Spleen (tissue), 11 donors: ENCODE data around the gene FGFR2. TPM values are rescaled to one million over a fixed set of nuclear protein-coding genes. Genes with fewer than 3 reads are reported as not detected.

Experiments used
- DNase-seq: peaks from one replicate; pipeline ENCODE4 v3.0.0-alpha.2; 2020
- H3K27ac ChIP-seq, 8 donors: fragments of 200-600 bp; sonication (generic) in 7 of 8; 1 replicate in 4 of 8; 2 replicates in 4 of 8; pipeline versions ENCODE4 v1.5.0 to v1.8.0; 2016 to 2021; ENCODE audit warnings: inconsistent platforms in 4 of 8, mild to moderate bottlenecking in 4 of 8, moderate library complexity in 1 of 8
- H3K27me3 ChIP-seq, 7 donors: fragments of 200-600 bp; sonication (generic) in 6 of 7; replicated peaks in 1 of 7; 1 replicate in 4 of 7; 2 replicates in 3 of 7; pipeline versions ENCODE4 v1.5.0 to v1.8.0; 2016 to 2021; ENCODE audit warnings: inconsistent platforms in 3 of 7, mild to moderate bottlenecking in 1 of 7
- H3K36me3 ChIP-seq, 6 donors: fragments of 200-600 bp; sonication (generic) in 5 of 6; 1 replicate in 4 of 6; 2 replicates in 2 of 6; pipeline versions ENCODE4 v1.5.0 to v1.8.0; 2016 to 2021; ENCODE audit warnings: inconsistent platforms in 2 of 6
- H3K4me1 ChIP-seq, 6 donors: fragments of 200-600 bp; sonication (generic) in 5 of 6; 1 replicate in 3 of 6; 2 replicates in 3 of 6; pipeline versions ENCODE4 v1.5.0 to v1.8.0; 2016 to 2021; ENCODE audit warnings: inconsistent platforms in 3 of 6
- H3K4me3 ChIP-seq, 8 donors: fragments of 200-600 bp; sonication (generic) in 7 of 8; 1 replicate in 4 of 8; 2 replicates in 4 of 8; pipeline versions ENCODE4 v1.5.0 to v1.8.0; 2016 to 2021; ENCODE audit warnings: inconsistent platforms in 4 of 8, mild to moderate bottlenecking in 4 of 8, moderate library complexity in 2 of 8
- H3K9me3 ChIP-seq, 8 donors: fragments of 200-600 bp; sonication (generic) in 7 of 8; 1 replicate in 4 of 8; 2 replicates in 4 of 8; pipeline versions ENCODE4 v1.5.0 to v1.8.0; 2016 to 2021; ENCODE audit warnings: inconsistent platforms in 4 of 8
- POLR2A ChIP-seq, 3 donors: fragments of 450-650 bp; IDR thresholded peaks; one replicate each; pipeline ENCODE4 v1.5.1; 2017; ENCODE audit warnings: antibody characterized with exemption in 3 of 3, mild to moderate bottlenecking in 1 of 3
- POLR2AphosphoS5 ChIP-seq, 3 donors: sonication (generic); formaldehyde crosslinking; IDR thresholded peaks; one replicate each; pipeline ENCODE4 v1.5.1; 2017; ENCODE audit warnings: antibody characterized with exemption in 3 of 3
- WGBS, 5 donors: extraction: QIAGEN DNeasy Blood & Tissue Kit in 3 of 5; methylation state at CpG; one replicate each; pipeline versions ENCODE4 v1.1.5 to v1.1.7; 2013 to 2018; 5-methylcytosine and 5-hydroxymethylcytosine counted together
- intact Hi-C: fragments of 100-400 bp; cut with DNase I; formaldehyde crosslinking; loops from one replicate; pipeline ENCODE4 v1.15.0; 2023; ENCODE audit warnings: low total_unique reads
- polyA plus RNA-seq, 3 donors: library from polyadenylated mRNA; stranded (reverse); fragments of 200-250 nt; gene quantifications; one replicate each; pipeline ENCODE4 v1.2.1, GENCODE V29; 2013
- total RNA-seq, 7 donors: library from RNA; depleted of rRNA in 3 of 7; stranded (reverse); fragments of >200 nt in 3 of 7; fragmentation: NEBNext Ultra II Directional in 4 of 7; extraction: Animal tissue kit (Norgen Biotek cat#: 25700) in 4 of 7; gene quantifications; one replicate each; pipeline versions ENCODE4 v1.1.0 to v1.2.1, GENCODE V29; 2016 to 2021
- TF ChIP-seq, protein P1 (sequence below), 11 experiments: fragments of 200-600 bp in 7 of 11; fragments of 450-650 bp in 4 of 11; sonication (generic) in 4 of 11; IDR thresholded peaks in 8 of 11; conservative IDR thresholded peaks in 3 of 11; 1 replicate in 7 of 11; 2 replicates in 4 of 11; pipeline versions ENCODE4 v1.4.0 to v1.8.0; 2016 to 2021; ENCODE audit warnings: antibody characterized with exemption in 11 of 11, inconsistent platforms in 4 of 11, mild to moderate bottlenecking in 1 of 11
- donor health status: healthy with polysubstance abuse.
- donor health status: DM: no; HTN: no; CAD: no; lungs with moderate emphysema.
- donor health status: DM: no; HTN: no; CAD: no.
- donor health status: Bipolar disorder and iron deficiency.
- donor health status: healthy.
- donor health status: DM: no; HTN: no; CAD: no.
- donor health status: DM: yes; HTN: yes; CAD: no.

FGFR2 gene
- total and polyA plus RNA-seq, 10 donors, result 0.24 to 1.8 (median 0.91) TPM

DNA sequence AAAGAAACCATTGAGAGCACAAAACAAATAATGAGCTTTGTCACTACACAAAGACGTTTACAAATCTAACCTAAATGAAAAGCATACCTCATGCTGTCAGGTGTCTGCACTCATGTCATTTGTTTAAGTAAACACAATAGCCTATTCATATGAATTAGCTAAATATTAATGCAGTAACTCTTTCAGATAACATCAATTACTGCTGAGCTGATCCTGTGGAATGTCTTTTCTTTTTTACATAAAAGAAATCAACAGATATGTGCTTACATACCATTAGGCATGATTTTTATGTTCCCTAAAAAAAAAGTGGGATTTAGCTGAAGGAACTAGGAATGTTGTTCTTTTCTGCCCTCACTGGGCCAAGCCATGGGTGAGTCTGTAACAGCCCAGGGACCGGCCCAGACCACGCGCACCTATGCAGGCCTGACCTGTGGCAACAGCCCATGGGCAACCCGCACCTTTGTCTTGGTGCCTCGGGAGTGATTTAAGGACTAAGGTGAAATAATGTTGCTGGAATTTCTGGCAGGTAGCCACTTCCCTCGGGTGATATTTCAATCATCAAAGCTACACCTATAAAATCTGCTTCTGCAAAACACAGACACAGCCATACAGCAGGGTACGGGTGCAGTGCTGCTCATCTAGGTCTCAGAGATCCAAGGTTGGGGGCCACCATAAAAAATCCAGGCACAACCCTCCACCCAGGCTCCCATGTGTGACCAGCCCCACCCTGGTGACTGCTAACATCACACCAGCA is 44.6 kb downstream of the FGFR2 start:
- 77 to 88% (median 85%) methylated on average over 8 of the region's 8 CpGs for WGBS, 5 donors
- TF ChIP-seq, protein P1, sequence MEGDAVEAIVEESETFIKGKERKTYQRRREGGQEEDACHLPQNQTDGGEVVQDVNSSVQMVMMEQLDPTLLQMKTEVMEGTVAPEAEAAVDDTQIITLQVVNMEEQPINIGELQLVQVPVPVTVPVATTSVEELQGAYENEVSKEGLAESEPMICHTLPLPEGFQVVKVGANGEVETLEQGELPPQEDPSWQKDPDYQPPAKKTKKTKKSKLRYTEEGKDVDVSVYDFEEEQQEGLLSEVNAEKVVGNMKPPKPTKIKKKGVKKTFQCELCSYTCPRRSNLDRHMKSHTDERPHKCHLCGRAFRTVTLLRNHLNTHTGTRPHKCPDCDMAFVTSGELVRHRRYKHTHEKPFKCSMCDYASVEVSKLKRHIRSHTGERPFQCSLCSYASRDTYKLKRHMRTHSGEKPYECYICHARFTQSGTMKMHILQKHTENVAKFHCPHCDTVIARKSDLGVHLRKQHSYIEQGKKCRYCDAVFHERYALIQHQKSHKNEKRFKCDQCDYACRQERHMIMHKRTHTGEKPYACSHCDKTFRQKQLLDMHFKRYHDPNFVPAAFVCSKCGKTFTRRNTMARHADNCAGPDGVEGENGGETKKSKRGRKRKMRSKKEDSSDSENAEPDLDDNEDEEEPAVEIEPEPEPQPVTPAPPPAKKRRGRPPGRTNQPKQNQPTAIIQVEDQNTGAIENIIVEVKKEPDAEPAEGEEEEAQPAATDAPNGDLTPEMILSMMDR (IDR thresholded peaks at IDR 0.05 in 8 of 11, conservative IDR thresholded peaks at IDR 0.05 in 3 of 11), result no peak
- no peak for TF ChIP-seq POLR2A (IDR thresholded peaks at IDR 0.05)
- no peak for TF ChIP-seq POLR2AphosphoS5 (IDR thresholded peaks at IDR 0.05)

GRCh38 chr10:121552746-121553145 is 45.5 kb downstream of the FGFR2 start:
- DNase-seq, result no peak
- 82 to 94% (median 90%) methylated on average over 4 of the region's 4 CpGs for WGBS, 5 donors
- intact Hi-C loops, result no loop called here
- H3K9me3 ChIP-seq, result peaks cover 0 to 14% (median 5%) of the 10 kb centered on the region in 8 donors
- no peak overlapping the region for H3K27ac ChIP-seq
- TF ChIP-seq POLR2AphosphoS5 (IDR thresholded peaks at IDR 0.05) (no peak), POLR2A (IDR thresholded peaks at IDR 0.05) (no peak)
- TF ChIP-seq, protein P1 (IDR thresholded peaks at IDR 0.05 in 8 of 11, conservative IDR thresholded peaks at IDR 0.05 in 3 of 11), result no peak
- H3K4me3 ChIP-seq, result no peak overlapping the region
- H3K27me3 ChIP-seq, result no peaks in the 10 kb centered on the region
- no peaks in the 10 kb centered on the region for H3K4me1 ChIP-seq
- no peaks in the 10 kb centered on the region for H3K36me3 ChIP-seq

More for the DNA sequence above, 44.6 kb downstream of the FGFR2 start:
- Histone ChIP-seq H3K36me3 (no peaks in the 10 kb centered on the region), H3K4me3 (no peak overlapping the region), H3K27ac (no peak overlapping the region), H3K27me3 (no peaks in the 10 kb centered on the region), H3K9me3 (peaks cover 0 to 14% (median 5%) of the 10 kb centered on the region in 8 donors), H3K4me1 (no peaks in the 10 kb centered on the region)
- DNase-seq, result no peak
- intact Hi-C loops, result no loop called here

DNA sequence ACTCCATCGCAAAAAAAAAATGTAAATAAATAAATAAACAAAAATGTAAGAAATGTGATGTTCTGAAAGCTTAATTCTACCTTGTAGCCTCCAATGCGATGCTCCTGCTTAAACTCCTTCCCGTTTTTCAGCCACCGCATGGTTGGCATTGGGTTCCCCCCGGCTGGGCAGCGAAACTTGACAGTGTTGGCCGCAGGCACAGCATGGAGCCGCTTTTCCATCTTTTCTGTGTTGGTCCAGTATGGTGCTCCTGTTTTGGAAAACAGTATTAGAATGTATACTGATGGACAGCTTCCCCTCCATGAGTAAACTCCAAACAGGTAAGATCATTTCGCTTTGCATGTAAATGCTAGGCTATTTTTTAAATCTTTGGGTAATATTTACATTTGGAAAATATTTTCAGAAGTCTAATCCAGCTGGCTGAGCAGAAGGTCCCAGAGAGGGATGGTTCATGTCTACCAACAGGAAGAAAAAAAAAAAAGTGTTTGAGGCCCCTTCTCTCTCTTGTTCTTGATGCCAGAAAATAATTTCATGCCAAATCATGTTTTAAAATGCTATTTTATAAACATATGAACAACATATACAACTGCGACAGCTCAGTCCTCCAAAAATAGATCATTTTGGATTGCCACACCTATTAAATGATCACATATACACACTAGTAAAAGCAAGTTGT is 46.9 kb downstream of the FGFR2 start:
- no peaks in the 10 kb centered on the region for H3K4me1 ChIP-seq
- peaks cover 0 to 14% (median 5%) of the 10 kb centered on the region in 8 donors for H3K9me3 ChIP-seq
- no peak overlapping the region for H3K27ac ChIP-seq
- H3K4me3 ChIP-seq, result no peak overlapping the region
- intact Hi-C loops, result no loop called here
- WGBS, 5 donors, result 88 to 94% (median 90%) methylated on average over 10 of the region's 10 CpGs
- H3K27me3 ChIP-seq, result no peaks in the 10 kb centered on the region
- no peaks in the 10 kb centered on the region for H3K36me3 ChIP-seq
- TF ChIP-seq POLR2A (IDR thresholded peaks at IDR 0.05) (no peak), POLR2AphosphoS5 (IDR thresholded peaks at IDR 0.05) (no peak)
- TF ChIP-seq, protein P1 (IDR thresholded peaks at IDR 0.05 in 8 of 11, conservative IDR thresholded peaks at IDR 0.05 in 3 of 11), result no peak
- no peak for DNase-seq

DNA sequence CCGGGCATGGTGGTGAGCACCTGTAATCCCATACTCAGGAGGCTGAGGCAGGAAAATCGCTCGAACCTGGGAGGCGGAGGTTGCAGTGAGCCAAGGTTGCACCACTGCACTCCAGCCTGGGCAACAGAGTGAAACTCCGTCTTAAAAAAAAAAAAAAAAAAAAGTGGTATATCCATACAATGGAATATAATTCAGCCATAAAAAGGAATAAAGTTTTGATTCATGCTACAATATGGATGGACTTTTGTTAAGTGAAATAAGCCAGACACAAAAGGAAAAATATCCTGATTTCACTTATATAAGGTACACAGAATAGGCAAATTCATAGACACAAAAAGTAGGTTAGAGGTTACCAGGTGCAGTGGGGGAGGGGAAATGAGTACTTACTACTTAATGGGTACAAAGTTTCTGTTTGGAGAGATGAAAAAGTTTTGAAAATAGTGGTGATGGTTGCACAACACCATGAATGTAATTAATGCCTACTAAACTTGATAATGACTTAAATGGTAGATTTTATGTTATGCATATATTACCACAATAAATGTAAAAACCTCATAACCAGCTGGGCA is 53.9 kb downstream of the FGFR2 start:
- no peaks in the 10 kb centered on the region for H3K4me1 ChIP-seq
- H3K9me3 ChIP-seq, result peaks cover 0 to 16% (median 2%) of the 10 kb centered on the region in 8 donors
- no peaks in the 10 kb centered on the region for H3K36me3 ChIP-seq
- no peak overlapping the region for H3K4me3 ChIP-seq
- no peak overlapping the region for H3K27ac ChIP-seq
- TF ChIP-seq POLR2A (IDR thresholded peaks at IDR 0.05), result no peak
- no peak for DNase-seq
- intact Hi-C loops, result no loop called here
- 96 to 100% (median 97%) methylated on average over 5 of the region's 5 CpGs for WGBS, 5 donors
- H3K27me3 ChIP-seq, result no peaks in the 10 kb centered on the region
